ENCODE results near the gene SCIN. TPM values are rescaled to one million over a fixed set of nuclear protein-coding genes. Genes with fewer than 3 reads are reported as not detected.

The SCIN gene
- total and polyA plus RNA-seq, 2 donors (not counting 1 experiment from before 2014, with no cell fraction given) = 0.49 to 0.97 TPM

DNA sequence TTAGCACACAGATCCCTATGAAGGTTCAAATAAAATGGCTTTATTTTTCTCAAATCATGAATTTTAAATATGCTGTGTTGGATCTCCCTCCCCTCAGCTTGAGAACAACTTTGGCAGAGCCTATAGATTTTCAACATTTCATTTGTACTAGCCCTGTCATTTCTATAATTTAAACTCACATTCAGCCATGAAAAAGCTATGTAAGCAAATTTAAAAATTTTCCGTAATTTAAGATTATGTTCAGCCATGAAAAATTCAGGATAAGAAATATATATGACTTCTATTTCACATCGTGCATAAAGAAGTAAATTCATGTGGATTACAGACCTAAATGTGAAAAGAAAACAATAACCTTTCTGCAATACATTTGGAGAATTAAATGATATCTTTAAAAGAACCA is 36.5 kb upstream of the SCIN start:
- no peak overlapping the region for H3K27ac Mint-ChIP-seq
- Histone ChIP-seq H3K27ac (ENCODE audit: low read length in 2 of 2) (no peak overlapping the region), H3K79me2 (ENCODE audit: control insufficient read depth, insufficient read depth, low read length) (no peaks in the 10 kb centered on the region), H3K4me3 (ENCODE audit: control extremely low read depth in 1 of 5, extremely low read depth in 1 of 5, insufficient read depth in 1 of 5, low read depth in 2 of 5, low read length in 4 of 5) (no peak overlapping the region), H2AFZ (ENCODE audit: insufficient read depth, low read depth, low read length, poor library complexity, severe bottlenecking) (no peak overlapping the region), H3K9me3 (ENCODE audit: control extremely low read depth in 1 of 3, control insufficient read depth in 2 of 3, insufficient read depth in 1 of 3, low read length in 2 of 3) (peaks cover 0 to 5% (median 0%) of the 10 kb centered on the region in 3 donors), H3K36me3 (replicated peaks in 1 of 2; ENCODE audit: control extremely low read depth in 1 of 2, control insufficient read depth in 1 of 2, extremely low read depth in 1 of 2, insufficient read depth in 2 of 2, low read length in 1 of 2) (no peaks in the 10 kb centered on the region), H3K4me1 (ENCODE audit: control insufficient read depth in 2 of 2, insufficient read depth in 2 of 2, low read length in 2 of 2) (no peaks in the 10 kb centered on the region), H4K20me1 (ENCODE audit: control insufficient read depth, insufficient read depth, low read length, poor library complexity, severe bottlenecking) (no peaks in the 10 kb centered on the region), H3K9ac (ENCODE audit: low read length) (no peak overlapping the region), H3K4me2 (replicated peaks; ENCODE audit: low read depth, low read length, poor library complexity, severe bottlenecking) (no peak overlapping the region), H3K27me3 (replicated peaks in 1 of 4; ENCODE audit: control extremely low read depth in 1 of 4, control insufficient read depth in 3 of 4, insufficient read depth in 4 of 4, low read length in 3 of 4) (no peaks in the 10 kb centered on the region)
- CTCF ChIA-PET = interaction anchor here (1.0 to 1.6 kb wide), 2 partner anchors 9 to 729 kb away, joined by 3 to 4 read pairs; no protein-coding TSS in a partner anchor
- no peaks in the 10 kb centered on the region for H3K9me3 Mint-ChIP-seq (ENCODE audit: insufficient read depth)
- ATAC-seq (ENCODE audit: low read depth) (no peak), DNase-seq (no peak)
- POLR2A ChIA-PET = no interaction called here
- H3K27me3 Mint-ChIP-seq = no peaks in the 10 kb centered on the region
- no peak overlapping the region for H3K4me3 Mint-ChIP-seq
- no CpG with 5 or more reads among the region's 2 CpGs for WGBS (ENCODE audit: insufficient coverage)
- no peaks in the 10 kb centered on the region for H3K4me1 Mint-ChIP-seq
- no peak for TF ChIP-seq EZH2 (IDR thresholded peaks at IDR 0.05; ENCODE audit: borderline replicate concordance, insufficient read depth, low read depth, low read length, poor library complexity, severe bottlenecking)
- TF ChIP-seq, protein P1, sequence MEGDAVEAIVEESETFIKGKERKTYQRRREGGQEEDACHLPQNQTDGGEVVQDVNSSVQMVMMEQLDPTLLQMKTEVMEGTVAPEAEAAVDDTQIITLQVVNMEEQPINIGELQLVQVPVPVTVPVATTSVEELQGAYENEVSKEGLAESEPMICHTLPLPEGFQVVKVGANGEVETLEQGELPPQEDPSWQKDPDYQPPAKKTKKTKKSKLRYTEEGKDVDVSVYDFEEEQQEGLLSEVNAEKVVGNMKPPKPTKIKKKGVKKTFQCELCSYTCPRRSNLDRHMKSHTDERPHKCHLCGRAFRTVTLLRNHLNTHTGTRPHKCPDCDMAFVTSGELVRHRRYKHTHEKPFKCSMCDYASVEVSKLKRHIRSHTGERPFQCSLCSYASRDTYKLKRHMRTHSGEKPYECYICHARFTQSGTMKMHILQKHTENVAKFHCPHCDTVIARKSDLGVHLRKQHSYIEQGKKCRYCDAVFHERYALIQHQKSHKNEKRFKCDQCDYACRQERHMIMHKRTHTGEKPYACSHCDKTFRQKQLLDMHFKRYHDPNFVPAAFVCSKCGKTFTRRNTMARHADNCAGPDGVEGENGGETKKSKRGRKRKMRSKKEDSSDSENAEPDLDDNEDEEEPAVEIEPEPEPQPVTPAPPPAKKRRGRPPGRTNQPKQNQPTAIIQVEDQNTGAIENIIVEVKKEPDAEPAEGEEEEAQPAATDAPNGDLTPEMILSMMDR (IDR thresholded peaks at IDR 0.05) = no peak
- intact Hi-C loops (cut with micrococcal nuclease) = no loop called here

DNA sequence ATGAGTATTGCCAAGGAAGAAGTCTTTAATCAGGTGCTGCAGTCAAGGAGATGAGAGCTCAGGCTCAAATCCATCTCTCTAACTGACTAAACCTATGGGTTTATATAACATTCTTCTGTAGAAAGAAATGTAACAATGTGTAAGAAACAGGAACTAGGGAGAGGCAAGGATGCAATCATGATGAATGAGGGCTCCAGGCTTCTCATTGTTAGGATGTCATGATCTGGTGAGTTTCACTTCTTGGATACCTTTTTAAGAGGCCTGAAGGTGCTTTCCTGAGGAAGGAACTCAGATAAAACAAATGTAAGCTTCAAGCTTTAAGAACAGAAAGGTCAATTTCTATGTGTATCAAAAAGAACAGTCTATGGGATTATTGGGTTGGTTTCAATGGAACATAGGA is 30.8 kb upstream of the SCIN start:
- no peak overlapping the region for H2AFZ ChIP-seq (ENCODE audit: insufficient read depth, low read depth, low read length, poor library complexity, severe bottlenecking)
- Mint-ChIP-seq H3K27ac (no peak overlapping the region), H3K9me3 (ENCODE audit: insufficient read depth) (no peaks in the 10 kb centered on the region), H3K4me3 (no peak overlapping the region), H3K4me1 (no peaks in the 10 kb centered on the region), H3K27me3 (peaks cover 4% of the 10 kb centered on the region)
- peaks cover 0 to 5% (median 0%) of the 10 kb centered on the region in 3 donors for H3K9me3 ChIP-seq (ENCODE audit: control extremely low read depth in 1 of 3, control insufficient read depth in 2 of 3, insufficient read depth in 1 of 3, low read length in 2 of 3)
- no peak overlapping the region for H3K9ac ChIP-seq (ENCODE audit: low read length)
- no peaks in the 10 kb centered on the region for H4K20me1 ChIP-seq (ENCODE audit: control insufficient read depth, insufficient read depth, low read length, poor library complexity, severe bottlenecking)
- POLR2A ChIA-PET = no interaction called here
- no peak overlapping the region for H3K4me2 ChIP-seq (replicated peaks; ENCODE audit: low read depth, low read length, poor library complexity, severe bottlenecking)
- intact Hi-C loops (cut with micrococcal nuclease) = no loop called here
- H3K36me3 ChIP-seq (replicated peaks in 1 of 2; ENCODE audit: control extremely low read depth in 1 of 2, control insufficient read depth in 1 of 2, extremely low read depth in 1 of 2, insufficient read depth in 2 of 2, low read length in 1 of 2) = no peaks in the 10 kb centered on the region
- no peaks in the 10 kb centered on the region for H3K27me3 ChIP-seq (replicated peaks in 1 of 4; ENCODE audit: control extremely low read depth in 1 of 4, control insufficient read depth in 3 of 4, insufficient read depth in 4 of 4, low read length in 3 of 4)
- no peaks in the 10 kb centered on the region for H3K79me2 ChIP-seq (ENCODE audit: control insufficient read depth, insufficient read depth, low read length)
- H3K4me3 ChIP-seq (ENCODE audit: control extremely low read depth in 1 of 5, extremely low read depth in 1 of 5, insufficient read depth in 1 of 5, low read depth in 2 of 5, low read length in 4 of 5) = no peak overlapping the region
- ATAC-seq (ENCODE audit: low read depth) = no peak
- CTCF ChIA-PET = interaction anchor here (0.7 kb wide), 1 partner anchor 98 kb away, joined by 3 read pairs; no protein-coding TSS in a partner anchor
- no peak for TF ChIP-seq EZH2 (IDR thresholded peaks at IDR 0.05; ENCODE audit: borderline replicate concordance, insufficient read depth, low read depth, low read length, poor library complexity, severe bottlenecking)
- TF ChIP-seq, protein P1 (IDR thresholded peaks at IDR 0.05) = no peak
- H3K4me1 ChIP-seq (ENCODE audit: control insufficient read depth in 2 of 2, insufficient read depth in 2 of 2, low read length in 2 of 2) = no peaks in the 10 kb centered on the region
- no peak overlapping the region for H3K27ac ChIP-seq (ENCODE audit: low read length in 2 of 2)
- DNase-seq = no peak
